RPMI8226 (cell line): ENCODE data around the gene RAE1.

Source experiments
- DNase-seq: peaks from one replicate; pipeline ENCODE4 v3.0.0-alpha.2; 2015

RAE1 gene, protein sequence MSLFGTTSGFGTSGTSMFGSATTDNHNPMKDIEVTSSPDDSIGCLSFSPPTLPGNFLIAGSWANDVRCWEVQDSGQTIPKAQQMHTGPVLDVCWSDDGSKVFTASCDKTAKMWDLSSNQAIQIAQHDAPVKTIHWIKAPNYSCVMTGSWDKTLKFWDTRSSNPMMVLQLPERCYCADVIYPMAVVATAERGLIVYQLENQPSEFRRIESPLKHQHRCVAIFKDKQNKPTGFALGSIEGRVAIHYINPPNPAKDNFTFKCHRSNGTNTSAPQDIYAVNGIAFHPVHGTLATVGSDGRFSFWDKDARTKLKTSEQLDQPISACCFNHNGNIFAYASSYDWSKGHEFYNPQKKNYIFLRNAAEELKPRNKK

DNA sequence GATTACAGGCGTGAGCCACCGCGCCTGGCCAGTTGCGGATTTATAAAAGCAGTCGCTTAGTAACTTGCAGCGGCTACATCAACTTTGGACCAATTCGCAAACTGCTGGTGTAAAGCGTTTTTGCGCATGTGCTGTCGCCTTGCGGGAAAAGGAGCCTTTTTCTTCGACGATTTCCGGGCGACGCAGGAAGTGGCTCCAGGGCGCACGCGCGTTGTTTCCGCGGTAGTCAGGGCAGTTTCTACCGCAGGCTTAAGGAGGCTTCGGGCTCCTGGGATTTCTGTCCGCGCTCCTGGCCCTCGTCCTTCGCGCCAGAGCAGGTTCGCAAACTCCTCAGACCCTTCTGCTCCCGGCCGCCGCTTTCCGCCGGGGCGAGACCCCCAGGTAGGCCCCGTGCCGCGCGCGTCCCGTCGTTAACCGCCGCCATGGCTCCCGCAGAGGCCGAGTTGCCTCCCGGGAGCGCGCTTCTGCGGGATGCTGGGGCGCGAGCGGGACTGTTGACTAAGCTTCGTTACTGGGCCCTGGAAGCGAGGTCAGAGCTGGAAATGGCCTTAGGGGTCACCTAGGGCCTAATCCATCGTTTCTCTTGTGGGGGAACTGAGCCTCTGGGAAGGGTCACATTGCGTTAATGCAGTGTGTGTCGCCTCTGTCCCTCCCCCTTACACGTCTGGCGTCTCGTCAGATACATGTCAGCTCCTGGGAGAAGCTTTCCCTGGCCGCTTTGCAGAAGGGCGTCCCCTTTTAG is at the start of gene RAE1:
TSS of gene RAE1 (plus strand) at position 214 of the 742 bp plus-strand sequence. CDS start 2,784 bp downstream, outside the sequence.
- DNase-seq: peak; percentile 95

DNA sequence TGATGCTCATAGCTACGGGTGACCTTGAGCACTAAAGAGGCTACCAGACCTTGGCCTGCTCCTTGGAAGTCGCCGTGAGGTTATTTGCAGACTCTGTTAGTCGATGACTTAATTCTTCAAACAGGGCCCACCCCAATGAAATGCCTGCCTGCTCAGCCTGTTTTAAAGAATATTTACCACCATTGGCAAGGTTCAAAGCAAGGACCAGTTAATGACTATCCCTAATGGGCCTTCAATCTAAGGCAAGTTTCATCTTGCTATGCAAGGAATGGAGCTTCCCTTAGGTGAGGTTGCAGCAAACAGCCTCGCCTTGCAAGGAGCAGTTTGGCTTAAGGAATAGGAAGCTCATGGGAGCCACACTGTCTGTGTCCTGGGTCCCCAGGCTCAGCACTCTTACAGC is 44.3 kb upstream of the RAE1 start:
- DNase-seq: no peak

DNA sequence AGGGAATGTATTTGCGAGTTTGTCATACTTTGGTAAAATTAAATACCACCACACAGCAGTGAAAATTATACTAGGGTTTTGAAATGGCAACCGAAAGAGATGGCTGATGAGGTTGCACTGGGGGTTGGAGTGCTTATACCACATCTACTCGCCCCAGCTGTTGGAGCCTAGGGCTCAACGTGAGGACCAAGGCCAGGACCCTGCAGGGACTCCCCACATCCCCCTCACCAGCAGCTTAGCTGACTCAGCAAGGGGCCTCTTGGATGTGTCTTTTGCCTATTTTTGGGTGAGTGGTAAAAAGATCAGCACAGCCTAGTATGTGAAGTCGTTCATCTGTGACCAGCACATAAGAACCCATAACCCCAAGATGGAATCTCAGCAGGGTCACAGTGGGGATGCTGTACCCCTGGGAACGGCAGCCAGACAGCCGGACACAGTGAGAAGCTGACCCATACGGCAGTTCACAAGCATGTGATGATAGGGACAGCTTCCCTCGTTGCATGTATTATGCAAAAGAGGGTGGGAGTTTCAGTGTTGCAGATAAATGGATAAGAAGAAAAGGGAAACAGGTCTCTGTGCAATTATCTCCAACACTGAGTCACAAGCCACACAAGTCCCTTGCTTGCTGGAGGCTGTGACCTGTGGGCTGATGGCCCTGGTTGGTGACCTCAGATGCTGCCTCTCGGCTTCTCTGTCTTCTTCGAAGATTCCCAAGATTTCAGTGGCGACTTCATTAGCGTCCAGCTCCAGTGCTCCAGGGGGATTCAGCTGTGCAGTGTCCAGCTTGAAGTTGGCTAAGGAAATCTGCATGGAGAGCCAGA is 42.4 kb upstream of the RAE1 start:
- no peak for DNase-seq

DNA sequence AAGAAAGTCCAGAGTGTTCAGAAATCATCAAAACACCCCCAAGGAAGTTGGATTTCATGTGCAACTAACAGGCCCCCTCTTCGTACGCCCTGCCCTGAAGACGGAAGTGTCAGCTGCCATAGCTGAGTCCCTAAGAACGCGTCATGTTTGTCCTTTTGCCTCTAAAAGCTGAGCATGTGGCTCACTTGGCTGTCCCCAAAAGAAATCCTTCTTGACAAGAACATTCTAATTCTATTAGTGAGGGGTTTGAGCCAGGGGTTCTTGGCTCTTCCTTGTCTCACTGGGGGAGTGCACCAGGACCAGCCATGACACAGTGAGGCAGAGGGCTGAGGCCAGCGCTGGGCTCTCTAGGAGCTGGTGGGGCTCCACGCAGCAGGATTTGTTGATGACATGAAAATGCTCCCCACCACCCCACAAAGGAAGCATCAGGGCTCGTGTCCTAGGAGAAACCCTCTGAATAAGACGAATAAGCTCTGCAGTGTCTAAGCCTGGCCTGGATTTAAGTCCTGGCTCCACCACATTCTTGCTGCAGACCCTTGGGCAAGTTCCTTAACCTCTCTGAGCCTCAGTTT is 41.4 kb upstream of the RAE1 start:
- no peak for DNase-seq

DNA sequence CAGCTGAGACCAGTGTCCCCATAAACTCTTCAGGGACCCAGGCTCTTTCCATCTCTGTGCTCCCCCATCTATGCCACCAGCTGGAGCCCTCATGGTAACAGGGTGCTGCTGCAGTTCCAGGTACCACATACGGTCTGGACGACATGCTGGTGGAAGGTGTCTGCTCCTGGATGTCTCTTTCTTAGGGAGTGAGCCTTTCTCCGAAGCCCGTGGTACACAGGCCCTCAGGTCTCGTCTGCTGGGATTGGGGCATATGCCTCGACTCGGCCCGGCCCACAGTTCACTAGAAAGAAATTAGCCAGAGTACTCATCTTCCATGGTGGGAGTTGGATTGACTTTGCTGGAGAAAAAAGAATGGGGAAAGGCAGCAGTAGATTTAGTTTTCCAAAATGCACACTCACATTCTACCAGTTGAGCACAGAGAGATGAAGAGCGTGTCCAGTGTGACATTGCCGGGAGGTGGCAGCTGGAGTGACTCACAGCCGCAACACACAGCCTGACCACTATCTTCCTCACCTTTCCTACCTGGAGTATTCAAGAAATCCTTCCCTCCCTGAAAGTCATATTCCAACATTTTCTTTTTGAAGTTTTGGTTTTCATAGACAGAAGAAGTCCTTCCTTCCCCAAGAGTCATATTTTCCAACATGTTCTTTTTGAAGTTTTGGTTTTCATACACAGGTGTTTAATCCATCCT is 40.1 kb upstream of the RAE1 start:
- DNase-seq: no peak

DNA sequence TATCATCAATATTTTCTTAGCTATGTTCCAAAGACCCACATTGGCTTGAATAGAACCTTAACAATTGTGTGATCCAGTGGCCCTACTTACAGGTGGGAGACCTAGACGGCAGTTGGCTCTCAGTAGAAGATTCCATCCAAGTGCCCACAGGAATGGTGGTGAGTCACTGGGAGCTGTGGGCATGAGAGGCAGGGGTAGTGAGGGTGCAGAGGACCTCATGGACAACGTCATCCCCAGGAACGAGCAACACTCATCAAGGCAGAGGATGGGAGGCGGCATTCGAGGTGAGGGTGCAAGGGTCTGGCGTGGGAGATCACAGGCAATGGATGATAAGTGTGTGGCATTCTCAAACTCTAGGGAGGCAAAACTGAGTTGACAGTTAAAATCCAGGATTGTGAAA is 38.9 kb upstream of the RAE1 start:
- no peak for DNase-seq

DNA sequence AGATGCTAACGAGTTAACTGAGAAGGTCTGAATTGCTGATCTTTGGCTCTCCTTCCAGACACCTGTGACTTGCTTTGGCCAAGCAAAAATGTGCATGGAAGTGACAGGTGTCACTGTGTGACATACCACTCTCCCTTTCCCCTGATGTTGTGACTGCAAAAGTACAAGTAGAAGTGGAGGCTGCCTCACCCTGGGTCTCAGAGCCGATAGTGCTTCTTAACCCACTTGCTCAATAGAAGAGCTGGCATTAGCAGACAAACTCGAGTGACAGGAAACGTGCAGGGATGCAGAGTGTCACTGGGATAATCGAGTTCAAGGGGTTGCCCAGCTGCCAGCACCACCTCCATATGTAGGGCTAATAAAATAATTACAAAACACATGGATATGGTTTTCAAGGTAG is 37.8 kb upstream of the RAE1 start:
- DNase-seq: peak; percentile 33

DNA sequence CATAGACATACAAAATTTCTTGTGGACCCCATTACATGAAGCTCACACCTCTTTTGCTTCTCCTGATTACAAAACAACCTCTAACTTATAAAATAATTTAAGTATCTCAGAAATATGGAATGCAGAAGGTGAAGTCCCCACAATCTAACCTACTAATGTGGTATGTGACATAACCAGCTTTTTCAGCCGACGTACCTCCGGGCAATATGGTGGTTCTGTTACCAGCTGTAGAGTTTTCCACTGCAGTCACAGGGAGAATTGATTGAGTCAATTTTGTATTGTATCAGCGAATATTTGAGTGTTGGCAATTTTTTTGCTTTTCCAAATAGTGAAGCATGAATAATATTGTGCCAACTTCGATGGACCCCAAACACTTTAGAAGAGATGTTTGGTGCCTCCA is 37.1 kb upstream of the RAE1 start:
- no peak for DNase-seq

DNA sequence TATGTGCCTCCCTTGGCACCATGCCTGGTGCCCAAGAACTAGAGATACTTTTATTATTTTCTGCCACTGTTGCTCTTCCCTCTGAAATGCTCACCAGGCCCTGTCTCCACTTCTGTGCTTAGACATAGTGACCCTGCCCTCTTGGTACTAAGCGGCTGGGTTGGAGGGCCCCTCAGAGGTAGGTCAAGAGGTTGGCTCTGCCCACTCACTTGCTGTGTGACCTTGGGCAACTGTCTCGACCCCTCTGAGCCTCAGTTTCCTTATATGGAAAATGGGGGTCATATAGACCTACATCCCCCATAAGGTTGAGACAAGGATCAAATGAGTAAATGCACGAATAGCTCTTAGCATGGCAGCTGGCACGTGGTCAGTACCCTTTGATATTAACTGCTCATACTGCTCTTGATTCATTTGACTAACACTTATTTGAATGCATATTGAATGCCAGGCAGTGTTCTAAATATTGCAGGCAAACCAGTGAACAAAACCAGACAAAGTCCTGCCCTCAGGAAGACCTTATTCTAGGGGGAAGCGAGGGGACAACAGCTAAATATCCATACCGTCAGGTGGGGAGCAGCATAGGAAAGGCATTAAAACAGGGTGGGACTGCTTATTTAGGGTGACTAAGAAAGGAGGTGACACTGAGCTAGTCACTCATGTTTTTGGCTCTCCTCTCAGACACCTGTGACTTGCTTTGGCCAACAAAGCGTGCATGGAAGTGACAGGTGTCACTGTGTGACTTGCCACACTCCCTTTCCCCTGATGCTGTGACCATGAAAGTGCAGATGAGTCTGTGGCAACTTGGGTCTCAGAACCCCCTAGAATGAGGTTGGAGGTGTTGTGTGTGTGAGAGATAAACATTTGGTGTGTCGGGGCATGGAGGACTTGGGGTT is 35.7 kb upstream of the RAE1 start:
- DNase-seq: no peak

DNA sequence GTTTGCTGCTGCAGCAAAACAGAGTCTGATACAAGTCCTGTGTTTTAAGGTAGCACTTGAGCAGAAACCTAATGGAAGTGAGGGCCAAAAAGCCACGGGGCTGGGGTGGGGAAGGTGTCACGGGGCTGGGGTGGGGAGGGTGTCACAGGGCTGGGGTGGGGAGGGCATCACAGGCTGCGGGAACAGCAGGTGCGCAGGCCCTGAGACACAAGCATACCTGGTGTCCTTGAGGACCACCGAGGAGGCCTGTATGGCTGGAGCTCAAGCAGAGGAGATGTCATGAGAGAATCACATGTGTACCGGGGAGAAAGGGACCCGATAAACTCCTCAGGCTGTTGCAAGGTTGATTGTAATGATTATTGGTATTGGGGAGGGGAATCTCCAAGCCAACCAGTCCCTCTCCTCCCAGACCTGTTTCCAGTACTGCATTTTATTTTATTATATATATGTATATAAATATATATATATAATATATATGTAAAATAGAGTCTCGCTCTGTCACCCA is 35.0 kb upstream of the RAE1 start:
- no peak for DNase-seq

DNA sequence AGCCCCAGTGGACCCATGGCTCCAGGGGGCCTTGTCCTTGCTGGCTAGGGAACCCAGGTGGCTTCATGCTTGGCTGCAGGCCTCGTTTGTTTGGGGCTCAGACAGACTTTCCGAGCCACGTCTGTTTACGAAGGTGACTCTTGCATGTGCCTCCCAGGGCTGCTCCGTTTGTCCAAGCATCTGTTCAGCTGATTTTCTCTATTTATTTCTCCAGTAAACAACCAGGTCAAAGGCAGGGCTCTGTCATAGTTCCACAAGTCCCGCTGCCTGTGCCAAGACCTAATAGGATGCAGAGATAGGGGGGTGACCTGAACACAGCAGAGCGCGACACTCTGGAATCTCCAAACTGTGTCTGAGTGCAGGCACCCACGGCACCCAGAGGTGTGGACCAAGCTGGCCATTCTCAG is 34.3 kb upstream of the RAE1 start:
- DNase-seq: no peak

DNA sequence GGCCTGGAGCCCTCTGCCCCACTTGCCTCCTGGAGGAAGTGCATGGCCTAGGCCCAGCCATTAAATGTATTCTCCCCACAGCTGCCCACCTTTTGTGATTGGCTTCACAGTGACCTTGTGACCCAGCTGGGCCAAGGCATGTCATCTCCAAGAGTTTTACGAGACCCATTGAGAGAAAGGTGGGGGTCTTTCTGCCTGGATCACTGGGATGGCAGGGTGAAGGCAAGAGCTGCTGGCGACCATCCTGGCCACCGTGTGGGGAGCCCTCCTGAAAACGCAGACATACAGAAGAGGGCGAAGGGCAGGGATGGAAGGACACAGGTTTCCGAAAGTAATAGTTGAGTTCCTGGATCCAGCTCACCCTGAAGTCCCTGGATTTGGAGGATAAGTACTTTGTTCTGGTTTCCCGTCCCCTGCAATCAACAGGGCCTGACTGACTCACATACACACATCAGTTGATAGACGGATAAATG is 33.7 kb upstream of the RAE1 start:
- DNase-seq: no peak

DNA sequence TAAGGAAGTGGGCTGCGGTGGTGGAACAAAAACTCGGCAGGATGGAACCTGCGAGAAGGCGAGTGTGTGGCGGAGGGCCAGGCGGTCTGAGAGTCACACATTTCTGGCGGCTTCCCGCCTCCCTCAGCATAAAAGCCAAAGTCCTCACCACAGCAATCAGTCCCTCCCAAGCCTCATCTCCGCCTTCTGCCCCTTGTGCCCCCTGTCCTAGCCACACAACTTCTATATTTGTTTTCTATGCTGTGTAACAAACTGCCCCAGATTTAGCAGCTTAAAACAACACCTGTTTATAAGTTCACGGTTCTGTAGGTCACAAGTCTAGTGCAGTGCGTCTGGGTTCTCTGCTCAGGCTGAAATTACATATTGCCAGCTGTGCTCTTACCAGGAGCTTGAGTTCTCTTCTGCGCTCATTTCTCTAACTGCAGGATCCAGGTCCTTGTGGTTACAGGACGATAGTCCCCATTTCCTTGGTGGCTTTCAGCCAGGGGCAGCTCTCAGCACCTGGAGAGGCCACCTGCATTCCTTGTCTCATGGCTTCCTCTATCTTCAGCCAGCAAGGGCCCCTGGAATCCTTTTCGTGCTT is 33.2 kb upstream of the RAE1 start:
- DNase-seq: peak; percentile 90

DNA sequence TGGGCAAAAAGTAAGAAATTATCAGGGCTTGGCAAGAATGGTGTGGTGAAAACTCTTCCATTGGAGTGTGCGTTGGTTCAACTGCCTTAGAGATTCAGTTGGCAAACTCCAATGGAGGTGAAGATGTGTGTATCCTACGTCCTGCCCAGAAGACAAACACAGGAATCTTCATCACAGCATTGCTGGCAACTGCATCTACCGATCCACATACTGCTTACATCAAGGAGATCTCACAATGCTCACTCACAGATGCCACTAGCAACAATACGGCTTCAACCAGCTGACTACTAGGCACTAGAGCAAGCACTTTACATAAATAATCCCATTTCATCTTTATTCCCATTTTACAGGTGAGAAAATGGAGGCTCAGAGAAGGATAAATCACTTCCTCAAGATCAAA is 31.5 kb upstream of the RAE1 start:
- DNase-seq: no peak

DNA sequence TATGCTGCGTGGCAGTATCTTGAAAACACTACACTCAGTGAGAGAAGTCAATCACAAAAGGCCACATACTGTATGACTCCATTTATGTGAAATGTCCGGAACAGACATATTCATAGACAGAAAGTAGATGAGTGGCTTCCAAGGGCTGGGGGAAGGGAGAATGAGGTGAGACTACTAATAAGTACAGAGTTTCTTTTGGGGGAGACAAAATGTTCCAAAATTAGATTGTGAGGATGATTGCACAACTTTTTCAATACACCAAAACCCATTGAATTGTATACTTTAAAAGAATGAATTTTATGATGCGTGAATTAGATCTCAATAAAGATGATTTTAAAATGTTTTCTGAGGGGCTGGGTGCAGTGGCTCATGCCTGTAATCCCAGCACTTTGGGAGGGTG is 30.7 kb upstream of the RAE1 start:
- no peak for DNase-seq

DNA sequence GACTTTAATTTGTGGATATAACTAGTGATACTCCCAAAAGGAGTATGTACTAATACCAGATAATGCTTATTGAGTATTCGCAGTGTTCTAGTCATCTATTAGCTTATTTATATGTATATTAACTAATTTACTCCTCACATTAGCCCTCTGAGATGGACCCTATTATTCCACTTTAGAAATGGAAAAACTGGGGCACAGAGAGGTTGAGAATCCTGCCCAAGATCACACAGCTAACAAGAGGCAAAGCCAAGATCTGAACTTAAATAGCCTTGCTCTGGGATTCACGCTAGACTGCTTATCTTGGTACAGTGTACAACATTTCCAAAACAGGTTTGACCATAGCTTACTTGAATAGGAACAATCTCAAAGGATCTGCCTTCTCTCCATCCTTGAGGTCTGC is 29.9 kb upstream of the RAE1 start:
- no peak for DNase-seq

DNA sequence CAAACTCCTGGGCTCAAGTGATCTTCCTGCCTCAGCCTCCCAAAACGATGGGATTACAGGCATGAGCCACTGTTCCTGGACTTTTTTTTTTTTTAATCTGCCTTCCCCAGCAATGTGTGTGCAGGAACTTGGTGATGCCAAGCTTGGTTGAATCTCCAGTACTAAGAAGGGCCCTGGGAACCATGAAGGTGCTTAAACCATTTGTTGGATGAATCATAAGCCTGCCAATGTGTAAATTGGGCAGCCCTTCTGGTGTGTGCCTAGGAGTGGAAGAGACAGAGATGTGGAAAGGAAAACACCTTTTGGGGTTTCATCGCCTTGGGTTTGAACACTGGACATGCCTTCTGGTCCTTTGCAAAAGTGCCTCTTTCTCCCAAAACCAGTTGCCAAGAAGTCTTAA is 28.6 kb upstream of the RAE1 start:
- DNase-seq: no peak

DNA sequence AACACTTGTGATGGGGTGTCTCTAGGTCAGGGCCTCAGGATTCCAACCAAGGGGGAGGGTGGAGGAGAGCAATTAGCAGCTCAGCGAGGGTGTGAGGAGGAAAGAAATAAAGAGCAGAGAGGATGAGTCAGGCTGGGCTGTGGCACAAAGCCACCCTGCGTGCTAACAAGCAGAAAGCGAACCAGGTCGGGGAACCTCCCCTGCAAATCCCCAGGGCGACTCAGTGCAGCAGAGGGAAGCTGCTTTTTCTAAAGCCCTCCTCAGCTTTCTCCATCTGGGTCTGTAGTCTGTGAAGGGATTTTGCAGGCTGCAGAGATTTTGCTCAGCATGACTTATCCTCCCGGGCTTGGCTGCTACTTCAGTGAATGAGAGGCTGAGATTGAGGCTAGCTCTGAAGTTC is 28.0 kb upstream of the RAE1 start:
- DNase-seq: peak; percentile 38

DNA sequence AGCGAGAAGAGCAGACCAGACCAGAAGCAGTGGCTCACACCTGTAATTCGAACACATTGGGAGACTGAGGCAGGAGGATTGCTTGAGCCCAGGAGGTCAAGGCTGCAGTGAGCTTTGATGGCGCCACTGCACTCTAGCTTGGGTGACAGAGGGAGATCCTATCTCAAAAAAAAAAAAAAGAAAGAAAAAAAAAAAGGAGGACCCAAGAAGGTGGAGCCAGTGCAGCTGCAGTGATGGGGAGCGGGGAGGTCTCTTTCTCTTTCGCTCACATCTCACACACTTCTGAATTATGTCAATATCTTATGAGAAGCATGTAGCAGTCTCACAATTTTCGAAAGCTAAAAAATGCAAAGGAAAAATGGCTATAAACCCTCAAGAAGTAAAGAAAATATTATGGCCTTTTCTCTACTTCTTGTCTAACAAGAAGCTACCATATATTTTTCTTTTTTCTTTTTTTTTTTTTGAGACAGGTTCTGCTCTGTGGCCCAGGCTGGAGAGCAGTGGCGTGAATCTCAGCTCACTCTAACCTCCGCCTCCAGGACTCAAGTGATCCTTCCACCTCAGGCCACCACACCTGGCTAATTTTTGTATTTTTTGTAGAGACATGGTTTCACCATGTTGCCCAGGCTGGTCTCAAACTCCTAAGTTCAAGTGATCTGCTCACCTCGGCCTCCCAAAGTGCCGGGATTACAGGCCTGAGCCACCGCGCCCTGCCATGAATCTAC is 25.3 kb upstream of the RAE1 start:
- DNase-seq: no peak
